Adipocyte (in vitro differentiated cells): ENCODE results near the gene ODC1.
"Not testable (repeated sequence)": the region's sequence is repeated elsewhere in the genome, so short reads cannot be mapped to it uniquely, and the experiment has no call there.

Source experiments
- DNase-seq: peaks from one replicate; pipeline ENCODE4 v3.0.0-alpha.2; 2015; ENCODE audit warnings: low read depth
- H3K27me3 ChIP-seq: replicated peaks from 2 replicates; pipeline ENCODE4 v1.7.0; 2013; ENCODE audit warnings: mild to moderate bottlenecking, low read length, moderate library complexity; ENCODE audit not compliant: control insufficient read depth, insufficient read depth
- H3K36me3 ChIP-seq: 2 replicates; pipeline ENCODE4 v1.7.0; 2013; ENCODE audit warnings: low read length, mild to moderate bottlenecking, moderate library complexity; ENCODE audit not compliant: control insufficient read depth, insufficient read depth, severe bottlenecking
- H3K4me1 ChIP-seq: 2 replicates; pipeline ENCODE4 v1.7.0; 2013; ENCODE audit warnings: mild to moderate bottlenecking, low read length, moderate library complexity; ENCODE audit not compliant: control insufficient read depth, insufficient read depth
- H3K4me3 ChIP-seq: 2 replicates; pipeline ENCODE4 v1.7.0; 2013; ENCODE audit warnings: mild to moderate bottlenecking, low read length, moderate library complexity
- H3K9ac ChIP-seq: 2 replicates; pipeline ENCODE4 v1.7.0; 2013; ENCODE audit warnings: mild to moderate bottlenecking, low read length, moderate library complexity
- H3K9me3 ChIP-seq: 2 replicates; pipeline ENCODE4 v1.7.0; 2013; ENCODE audit warnings: mild to moderate bottlenecking, low read length, moderate library complexity; ENCODE audit not compliant: control insufficient read depth

The ODC1 gene

DNA sequence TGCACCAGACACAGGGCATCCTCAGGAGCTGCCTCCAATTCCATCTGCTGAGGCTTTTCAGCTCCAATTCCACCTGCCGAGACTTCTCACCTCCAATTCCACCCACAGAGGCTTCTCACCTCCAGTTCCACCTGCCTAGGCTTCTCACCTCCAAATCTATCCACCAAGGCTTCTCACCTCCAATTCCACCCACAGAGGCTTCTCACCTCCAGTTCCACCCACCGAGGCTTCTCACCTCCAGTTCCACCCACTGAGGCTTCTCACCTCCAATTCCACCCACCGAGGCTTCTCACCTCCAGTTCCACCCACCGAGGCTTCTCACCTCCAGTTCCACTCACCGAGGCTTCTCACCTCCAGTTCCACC, 39.6 kb upstream of the ODC1 start:
- not testable (repeated sequence) for H3K4me1 ChIP-seq, H3K4me3 ChIP-seq, H3K36me3 ChIP-seq, H3K9ac ChIP-seq, DNase-seq
- H3K9me3 ChIP-seq: peaks cover 16% of the 10 kb centered on the region
- H3K27me3 ChIP-seq: peaks cover 36% of the 10 kb centered on the region

DNA sequence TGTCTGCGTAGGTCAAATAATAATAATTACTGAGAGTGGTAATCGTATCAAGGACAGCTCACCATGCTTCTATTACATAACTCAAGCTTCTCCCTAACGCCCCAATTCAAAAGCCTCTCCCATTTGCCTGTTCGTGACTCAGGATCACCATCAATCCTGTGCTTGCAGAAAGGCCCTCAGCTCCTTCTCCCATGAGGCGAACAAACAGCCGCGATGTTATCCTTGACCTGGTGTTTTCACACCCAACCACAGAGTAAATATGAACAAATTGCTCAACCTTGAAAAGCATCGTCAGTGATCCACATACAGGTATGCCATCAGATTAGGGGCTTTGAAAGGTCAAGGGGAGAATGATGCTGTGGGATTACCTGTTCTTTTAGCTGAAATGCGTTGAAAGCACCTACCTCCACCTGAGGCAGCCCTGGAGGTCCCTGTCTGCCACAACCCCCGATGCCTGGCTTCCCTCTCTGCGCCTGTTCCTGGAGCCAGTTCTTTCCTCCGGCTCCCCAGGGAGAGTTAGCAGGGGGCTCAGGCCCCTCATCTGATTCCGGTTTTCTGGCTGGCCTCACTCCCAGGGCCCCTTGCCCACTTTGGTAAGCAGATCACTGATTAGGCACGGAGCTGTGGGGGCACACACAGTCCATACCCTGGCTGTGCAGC, 39.1 kb upstream of the ODC1 start:
- peaks cover 41% of the 10 kb centered on the region for H3K27me3 ChIP-seq
- no peak overlapping the region for H3K9ac ChIP-seq
- no peak for DNase-seq
- H3K36me3 ChIP-seq: no peaks in the 10 kb centered on the region
- no peak overlapping the region for H3K4me3 ChIP-seq
- peaks cover 3% of the 10 kb centered on the region for H3K4me1 ChIP-seq
- peaks cover 12% of the 10 kb centered on the region for H3K9me3 ChIP-seq

DNA sequence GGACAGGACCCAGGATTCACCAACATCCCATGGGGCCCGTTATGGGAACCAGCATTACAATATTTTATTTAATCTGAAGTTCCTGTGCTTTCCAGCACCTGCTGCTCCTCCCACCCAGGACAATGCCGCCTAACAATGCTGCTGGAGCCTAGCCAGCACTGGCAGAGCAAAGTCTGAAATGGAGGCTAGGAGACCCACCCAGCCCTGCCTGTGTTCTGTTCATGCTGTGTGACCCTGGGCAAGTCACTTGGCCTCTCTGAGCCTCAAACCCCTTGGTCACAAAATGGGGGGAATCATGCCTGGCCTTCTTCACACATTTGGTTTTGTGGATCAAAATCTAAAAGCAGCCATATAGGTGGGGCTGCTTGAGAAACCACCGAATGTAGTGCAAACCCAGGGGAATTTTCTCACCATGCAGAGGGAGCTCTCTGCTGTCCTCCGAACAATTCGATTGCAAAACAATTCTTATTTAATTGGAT, 38.5 kb upstream of the ODC1 start:
- Histone ChIP-seq H3K9ac (no peak overlapping the region), H3K9me3 (peaks cover 6% of the 10 kb centered on the region), H3K27me3 (peaks cover 47% of the 10 kb centered on the region), H3K4me1 (peaks cover 3% of the 10 kb centered on the region), H3K4me3 (no peak overlapping the region), H3K36me3 (no peaks in the 10 kb centered on the region)
- DNase-seq: no peak

DNA sequence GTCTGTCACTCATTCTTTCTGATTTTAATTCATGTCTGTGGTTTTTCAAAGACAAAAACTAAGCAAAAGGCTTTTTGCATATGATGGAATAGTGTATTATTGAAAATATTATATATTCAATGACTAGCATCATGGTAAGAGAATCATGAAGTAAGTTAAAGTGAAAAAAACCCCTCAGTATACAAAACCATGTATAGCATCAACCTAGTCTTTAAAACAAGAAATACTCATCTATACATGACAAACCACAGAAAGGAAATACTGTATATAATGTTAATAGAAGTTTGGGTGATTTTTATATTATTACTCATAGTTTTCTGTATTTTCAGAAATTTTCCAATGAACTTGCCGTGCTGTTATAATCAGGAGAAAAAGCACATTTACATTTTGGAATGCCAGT, 38.0 kb upstream of the ODC1 start:
- Histone ChIP-seq H3K27me3 (peaks cover 53% of the 10 kb centered on the region), H3K9me3 (peaks cover under 1% of the 10 kb centered on the region), H3K4me3 (no peak overlapping the region), H3K9ac (no peak overlapping the region), H3K4me1 (peaks cover 3% of the 10 kb centered on the region), H3K36me3 (no peaks in the 10 kb centered on the region)
- no peak for DNase-seq

DNA sequence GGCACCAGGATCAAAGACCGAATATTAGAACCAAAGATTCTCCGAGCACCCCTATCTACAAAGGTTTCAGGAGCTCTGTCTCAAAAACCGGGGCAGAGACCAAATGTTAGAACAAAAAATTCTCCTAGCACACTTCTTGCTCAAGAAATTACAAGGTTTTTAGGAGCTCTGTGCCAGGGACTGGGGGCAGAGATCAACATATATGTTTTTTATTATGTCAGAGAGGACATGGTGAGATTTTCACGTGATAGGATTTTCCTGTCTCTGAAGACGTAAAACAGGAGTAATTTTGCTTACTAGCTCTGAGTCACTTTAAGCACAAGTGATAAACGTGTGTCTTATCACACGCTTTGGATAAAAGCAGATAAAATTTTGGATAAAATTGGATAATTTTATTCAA, 34.8 kb upstream of the ODC1 start:
- H3K27me3 ChIP-seq: peaks cover 64% of the 10 kb centered on the region
- no peaks in the 10 kb centered on the region for H3K9me3 ChIP-seq
- DNase-seq: no peak
- H3K9ac ChIP-seq: no peak overlapping the region
- H3K36me3 ChIP-seq: no peaks in the 10 kb centered on the region
- no peak overlapping the region for H3K4me3 ChIP-seq
- H3K4me1 ChIP-seq: no peaks in the 10 kb centered on the region

DNA sequence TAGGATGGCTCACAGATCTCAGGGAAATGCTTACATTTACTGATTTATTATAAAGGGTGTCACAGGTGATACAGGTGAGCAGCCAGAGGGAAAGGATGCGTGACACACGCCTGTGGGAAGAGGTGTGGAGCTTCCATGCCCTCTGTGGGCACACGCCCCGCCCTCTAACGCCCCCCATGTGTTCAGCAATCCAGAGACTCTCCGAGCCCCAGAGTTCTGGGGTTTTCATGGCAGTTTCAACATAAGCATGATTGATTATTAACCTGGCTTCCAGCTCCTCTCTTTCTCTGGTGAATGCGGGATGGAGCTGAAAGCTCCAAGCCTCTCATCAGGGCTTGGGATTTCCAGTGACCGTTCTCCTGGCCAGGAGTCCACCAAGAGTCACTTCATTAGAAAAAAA, 34.3 kb upstream of the ODC1 start:
- Histone ChIP-seq H3K4me3 (no peak overlapping the region), H3K36me3 (no peaks in the 10 kb centered on the region), H3K9me3 (no peaks in the 10 kb centered on the region), H3K4me1 (no peaks in the 10 kb centered on the region), H3K9ac (no peak overlapping the region), H3K27me3 (peaks cover 61% of the 10 kb centered on the region)
- no peak for DNase-seq

DNA sequence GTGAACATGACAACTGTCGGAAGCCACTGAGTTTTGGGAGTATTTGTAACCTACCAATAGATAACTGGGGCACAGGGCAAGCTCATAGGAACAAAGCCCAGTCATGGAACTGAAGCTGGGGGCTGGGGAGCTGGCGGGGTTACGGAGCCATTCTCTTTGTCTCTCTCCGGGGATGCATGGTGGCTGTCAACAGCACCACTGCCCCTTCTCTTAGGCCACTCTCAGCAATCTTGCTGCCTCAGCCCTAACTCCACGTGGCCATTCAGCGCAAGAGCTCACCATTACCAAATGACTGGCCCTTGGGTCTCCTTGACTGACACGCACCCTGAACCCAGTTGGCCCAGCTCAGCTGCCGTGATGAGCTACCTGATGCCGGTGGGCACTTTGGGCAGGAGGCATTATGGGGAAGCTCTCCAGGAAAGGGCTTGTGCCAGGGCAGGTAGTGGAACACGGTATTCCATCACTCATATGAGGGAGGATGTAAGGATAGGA, 33.6 kb upstream of the ODC1 start:
- no peak overlapping the region for H3K4me3 ChIP-seq
- H3K27me3 ChIP-seq: peaks cover 54% of the 10 kb centered on the region
- no peak for DNase-seq
- H3K4me1 ChIP-seq: no peaks in the 10 kb centered on the region
- no peak overlapping the region for H3K9ac ChIP-seq
- H3K9me3 ChIP-seq: no peaks in the 10 kb centered on the region
- no peaks in the 10 kb centered on the region for H3K36me3 ChIP-seq

DNA sequence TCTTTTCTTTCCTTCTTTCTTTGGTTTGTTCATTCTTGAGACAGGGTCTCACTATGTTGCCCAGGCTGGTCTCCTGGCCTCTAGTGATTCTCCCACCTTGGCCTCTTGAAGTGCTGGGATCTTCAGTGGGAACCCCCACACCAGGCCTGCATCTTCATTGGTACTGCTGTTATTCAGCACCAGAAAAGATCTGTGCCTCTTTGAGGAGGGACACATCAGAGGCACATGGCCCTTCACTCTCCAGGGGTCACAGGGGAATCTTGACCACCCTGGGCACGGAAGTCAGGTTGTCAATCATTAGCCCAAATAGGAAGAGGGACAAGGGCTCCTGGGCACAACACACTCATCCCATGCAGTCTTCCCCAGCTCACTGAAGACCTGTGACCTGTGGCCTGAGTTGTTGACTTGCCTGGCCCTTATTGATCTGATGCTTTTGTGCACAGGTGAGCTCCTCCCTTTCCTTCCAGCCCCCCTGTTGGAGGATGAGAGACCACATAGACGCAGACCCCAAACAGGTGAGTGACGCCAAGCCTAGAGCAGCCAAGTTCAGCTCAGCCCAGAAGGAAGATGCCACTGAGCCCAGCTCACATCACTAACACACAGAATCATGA, 33.0 kb upstream of the ODC1 start:
- no peak overlapping the region for H3K4me3 ChIP-seq
- H3K4me1 ChIP-seq: no peaks in the 10 kb centered on the region
- DNase-seq: no peak

DNA sequence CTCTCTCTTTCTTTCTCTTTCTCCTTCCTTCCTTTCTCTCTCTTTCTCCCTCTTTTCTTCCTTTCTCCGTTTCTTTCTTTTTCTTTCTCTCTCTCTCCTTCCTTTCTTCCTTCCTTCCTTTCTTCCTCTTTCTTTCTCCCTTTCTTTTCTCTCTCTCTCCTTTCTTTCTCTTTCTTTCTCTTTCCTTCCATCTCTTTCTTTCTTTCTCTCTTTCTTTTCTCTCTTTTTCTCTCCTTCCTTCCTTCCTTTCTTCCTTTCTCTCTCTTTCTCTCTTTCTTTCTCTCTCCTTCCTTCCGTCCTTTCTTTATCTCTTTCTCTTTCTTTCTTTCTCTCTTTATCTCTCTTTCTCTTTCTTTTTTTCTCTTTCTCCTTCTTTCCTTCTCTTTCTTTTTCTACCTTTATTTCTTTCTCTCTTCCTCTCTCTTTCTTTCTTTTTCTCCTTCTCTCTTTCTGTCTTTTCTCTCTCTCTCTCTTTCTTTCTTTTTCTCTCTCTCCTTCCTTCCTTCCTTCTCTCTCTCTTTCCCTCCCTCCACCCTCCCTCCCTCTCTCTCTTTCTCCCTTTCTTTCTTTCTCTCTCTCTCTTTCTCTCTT, 32.3 kb upstream of the ODC1 start:
- no peaks in the 10 kb centered on the region for H3K36me3 ChIP-seq
- DNase-seq: no peak
- no peak overlapping the region for H3K4me3 ChIP-seq

More for the DNA sequence above, 33.0 kb upstream of the ODC1 start:
- Histone ChIP-seq H3K9me3 (no peaks in the 10 kb centered on the region), H3K9ac (no peak overlapping the region), H3K36me3 (no peaks in the 10 kb centered on the region), H3K27me3 (peaks cover 49% of the 10 kb centered on the region)

DNA sequence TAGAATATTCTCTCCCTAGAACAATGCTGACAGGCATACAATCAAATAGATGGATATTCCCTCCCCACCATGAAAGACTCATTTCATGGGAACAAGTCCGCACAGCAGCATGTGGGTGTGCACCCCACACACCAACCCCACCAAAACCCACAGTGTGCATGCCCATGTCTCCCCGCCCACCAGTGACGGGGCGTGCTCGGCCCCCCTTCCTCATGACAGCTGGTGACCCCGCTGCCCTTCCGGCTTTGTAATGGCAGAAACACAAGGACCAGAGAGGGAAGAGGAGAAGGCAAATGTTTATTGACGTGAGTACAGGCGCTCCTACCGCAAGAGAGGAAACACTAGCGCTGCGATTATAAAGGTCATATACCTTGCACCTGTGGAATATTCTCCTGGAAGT, 30.8 kb upstream of the ODC1 start:
- peaks cover 44% of the 10 kb centered on the region for H3K27me3 ChIP-seq
- H3K36me3 ChIP-seq: no peaks in the 10 kb centered on the region
- H3K4me1 ChIP-seq: no peaks in the 10 kb centered on the region
- no peak overlapping the region for H3K4me3 ChIP-seq
- H3K9me3 ChIP-seq: no peaks in the 10 kb centered on the region
- no peak for DNase-seq
- no peak overlapping the region for H3K9ac ChIP-seq

More for the DNA sequence above, 32.3 kb upstream of the ODC1 start:
- H3K9me3 ChIP-seq: no peaks in the 10 kb centered on the region
- H3K4me1 ChIP-seq: no peaks in the 10 kb centered on the region
- no peak overlapping the region for H3K9ac ChIP-seq
- H3K27me3 ChIP-seq: peaks cover 42% of the 10 kb centered on the region

DNA sequence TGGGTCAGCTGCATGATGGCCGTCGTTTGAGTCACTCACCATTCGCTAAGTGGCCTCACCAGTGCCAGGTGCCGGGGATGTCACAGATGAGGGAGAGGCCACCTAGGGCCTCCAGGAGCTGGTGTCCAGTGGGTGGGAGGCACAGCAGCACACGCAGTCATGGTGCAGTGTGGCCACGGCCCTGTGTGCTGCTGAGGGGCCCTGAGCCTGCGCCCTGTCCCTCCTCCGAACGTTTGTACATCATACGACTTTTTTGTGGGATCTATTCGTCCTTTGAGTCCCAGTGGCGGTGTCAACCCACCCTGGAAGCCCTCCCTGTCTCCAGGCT, 30.1 kb upstream of the ODC1 start:
- Histone ChIP-seq H3K9ac (no peak overlapping the region), H3K27me3 (peaks cover 41% of the 10 kb centered on the region), H3K4me3 (no peak overlapping the region), H3K9me3 (no peaks in the 10 kb centered on the region), H3K4me1 (no peaks in the 10 kb centered on the region), H3K36me3 (no peaks in the 10 kb centered on the region)
- DNase-seq: no peak
